Keratinocyte (primary cell): ENCODE data around the gene TSR3. TPM values are rescaled to one million over a fixed set of nuclear protein-coding genes. Genes with fewer than 3 reads are reported as not detected.

Experiments
- DNase-seq: peaks from one replicate; pipeline ENCODE4 v3.0.0-alpha.2; 2011; ENCODE audit warnings: low read depth, missing footprints, low spot score
- FAIRE-seq: peaks from 2 replicates; lab custom pipeline; 2011; peaks lifted over from hg19 to GRCh38; lab: Jason Lieb, UNC
- H2AFZ ChIP-seq: 2 replicates; pipeline ENCODE4 v1.6.0; 2012; ENCODE audit warnings: low read length, control low read depth, inconsistent platforms; ENCODE audit not compliant: control insufficient read depth
- H3K27ac ChIP-seq: 2 replicates; pipeline ENCODE4 v1.5.1; 2011; ENCODE audit warnings: low read length; ENCODE audit not compliant: control insufficient read depth, insufficient read depth
- H3K27me3 ChIP-seq: 3 replicates; pipeline ENCODE4 v1.6.0; 2011; ENCODE audit warnings: low read length; ENCODE audit not compliant: control insufficient read depth, insufficient read depth; ENCODE audit errors: extremely low read depth
- H3K36me3 ChIP-seq, 2 experiments: 2 replicates in 1 of 2; 3 replicates in 1 of 2; pipeline ENCODE4 v1.5.1; 2011; ENCODE audit warnings: low read length in 2 of 2, mild to moderate bottlenecking in 1 of 2; ENCODE audit not compliant: control insufficient read depth in 2 of 2, insufficient read depth in 2 of 2; ENCODE audit errors: extremely low read depth in 1 of 2
- H3K4me1 ChIP-seq: 3 replicates; pipeline ENCODE4 v1.5.1; 2011; ENCODE audit warnings: low read length; ENCODE audit not compliant: control insufficient read depth, insufficient read depth; ENCODE audit errors: extremely low read depth
- H3K4me2 ChIP-seq: 3 replicates; pipeline ENCODE4 v1.6.0; 2011; ENCODE audit warnings: low read depth, low read length; ENCODE audit not compliant: control insufficient read depth, insufficient read depth; ENCODE audit errors: extremely low read depth
- H3K4me3 ChIP-seq, 3 experiments: fragments of 200-600 bp in 1 of 3; sonication (generic) in 1 of 3; 2 replicates in 2 of 3; 3 replicates in 1 of 3; pipeline ENCODE4 v1.5.1; 2011 to 2016; ENCODE audit warnings: low read length in 3 of 3, mild to moderate bottlenecking in 3 of 3, control low read depth in 2 of 3, inconsistent platforms in 1 of 3, low read depth in 1 of 3, mixed read lengths in 1 of 3, mixed run types in 1 of 3, moderate library complexity in 1 of 3; ENCODE audit not compliant: control insufficient read depth in 2 of 3, insufficient read depth in 2 of 3; ENCODE audit errors: extremely low read depth in 1 of 3
- H3K79me2 ChIP-seq: 2 replicates; pipeline ENCODE4 v1.6.0; 2012; ENCODE audit warnings: low read length; ENCODE audit not compliant: control insufficient read depth, insufficient read depth
- H3K9ac ChIP-seq: 3 replicates; pipeline ENCODE4 v1.6.0; 2011; ENCODE audit warnings: low read length; ENCODE audit not compliant: control insufficient read depth, insufficient read depth; ENCODE audit errors: extremely low read depth
- H3K9me1 ChIP-seq: 3 replicates; pipeline ENCODE4 v1.6.0; 2011; ENCODE audit warnings: low read length; ENCODE audit not compliant: control insufficient read depth, insufficient read depth; ENCODE audit errors: extremely low read depth
- H3K9me3 ChIP-seq: 2 replicates; pipeline ENCODE4 v1.5.1; 2012; ENCODE audit warnings: low read depth, low read length; ENCODE audit not compliant: control insufficient read depth
- H4K20me1 ChIP-seq: 3 replicates; pipeline ENCODE4 v1.6.0; 2011; ENCODE audit warnings: low read length; ENCODE audit not compliant: control insufficient read depth, insufficient read depth; ENCODE audit errors: extremely low read depth
- EZH2 ChIP-seq: IDR thresholded peaks from one replicate; pipeline ENCODE4 v1.6.1; 2012; ENCODE audit warnings: inconsistent platforms, mild to moderate bottlenecking, low read length, moderate library complexity
- dilution Hi-C: fragments of 300-500 bp; cut with MboI; formaldehyde crosslinking; loops from one replicate; pipeline ENCODE4 v1.7.0; 2020; ENCODE audit warnings: low sequenced_read_pairs; ENCODE audit not compliant: extremely low pct_ligation_motif_present
- polyA plus RNA-seq, 5 experiments: library from polyadenylated mRNA; depleted of rRNA in 3 of 5; stranded (reverse) in 3 of 5; stranded (forward) in 1 of 5; unstranded in 1 of 5; fragments of >200 nt; gene quantifications; 1 replicate in 1 of 5; 2 replicates in 3 of 5; 3 replicates in 1 of 5; pipeline versions ENCODE4 v1.2.1 to v1.2.3, GENCODE V29; 2011 to 2012; ENCODE audit warnings: missing spikeins in 2 of 5, low read depth in 1 of 5, low replicate concordance in 1 of 5
- TF ChIP-seq, protein P1 (sequence below), 3 experiments: IDR thresholded peaks in 1 of 3; conservative IDR thresholded peaks in 1 of 3; optimal IDR thresholded peaks in 1 of 3; 2 replicates in 2 of 3; 3 replicates in 1 of 3; pipeline versions ENCODE3 to v1.5.1; 2011; ENCODE audit warnings: low read length in 3 of 3, mild to moderate bottlenecking in 3 of 3, moderate library complexity in 2 of 3, control low read depth in 1 of 3, inconsistent platforms in 1 of 3; ENCODE audit not compliant: insufficient read depth in 2 of 3; ENCODE audit errors: extremely low read depth in 1 of 3

TSR3 gene
- polyA plus RNA-seq, 1 donor (not counting 4 experiments of a cell fraction or from before 2014, with no cell fraction given), result 33.0 TPM

DNA sequence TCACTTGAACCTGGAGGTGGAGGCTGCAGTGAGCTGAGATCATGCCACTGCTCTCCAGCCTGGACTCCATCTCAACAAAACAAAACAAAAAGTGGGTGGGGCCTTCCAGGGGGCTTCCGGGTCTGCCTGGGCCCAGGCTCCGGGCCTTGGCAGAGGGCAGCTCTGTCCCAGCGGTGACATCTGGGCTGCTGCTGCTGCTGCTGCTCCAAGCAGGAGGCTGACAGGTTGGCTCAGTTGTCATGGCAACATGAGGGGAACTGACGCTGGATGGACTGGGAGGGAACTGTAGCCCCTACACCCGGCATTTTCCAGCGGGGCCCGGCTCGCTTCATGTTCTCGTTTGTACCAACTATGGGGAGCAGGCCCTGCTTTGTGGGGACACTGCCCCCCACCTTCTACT, 14.2 kb downstream of the TSR3 start:
- no peak overlapping the region for H3K4me3 ChIP-seq
- FAIRE-seq, result no peak
- H3K27me3 ChIP-seq, result peaks cover 65% of the 10 kb centered on the region

DNA sequence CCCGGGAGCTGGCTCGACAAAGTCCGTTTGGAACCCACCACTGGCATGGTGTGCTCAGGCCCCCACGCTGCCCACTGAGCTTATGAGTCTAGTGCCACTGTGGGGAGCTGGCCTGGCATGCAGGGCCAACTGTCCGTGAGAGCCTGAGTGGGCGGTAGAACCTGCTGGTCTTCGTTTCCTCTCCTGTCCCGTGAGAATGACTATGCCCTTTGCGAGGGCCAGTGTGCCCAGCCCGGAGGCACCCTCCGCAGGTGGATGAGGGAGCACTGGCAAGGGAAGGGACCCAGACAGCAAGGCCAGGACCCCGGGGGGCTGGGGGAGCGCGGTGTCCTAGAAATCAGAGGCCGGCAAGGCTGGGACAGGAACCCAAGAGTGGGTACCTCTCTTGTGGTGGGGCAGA, 15.1 kb downstream of the TSR3 start:
- H3K4me3 ChIP-seq, result no peak overlapping the region
- dilution Hi-C loops, result no loop called here
- no peak overlapping the region for H3K27ac ChIP-seq
- DNase-seq (no peak), FAIRE-seq (no peak)
- H3K9me1 ChIP-seq, result no peaks in the 10 kb centered on the region
- H3K9me3 ChIP-seq, result no peaks in the 10 kb centered on the region
- peaks cover 5% of the 10 kb centered on the region for H4K20me1 ChIP-seq
- no peak overlapping the region for H2AFZ ChIP-seq
- no peaks in the 10 kb centered on the region for H3K36me3 ChIP-seq
- no peak overlapping the region for H3K9ac ChIP-seq
- no peak overlapping the region for H3K4me2 ChIP-seq
- no peaks in the 10 kb centered on the region for H3K4me1 ChIP-seq
- peaks cover 68% of the 10 kb centered on the region for H3K27me3 ChIP-seq
- TF ChIP-seq, protein P1, sequence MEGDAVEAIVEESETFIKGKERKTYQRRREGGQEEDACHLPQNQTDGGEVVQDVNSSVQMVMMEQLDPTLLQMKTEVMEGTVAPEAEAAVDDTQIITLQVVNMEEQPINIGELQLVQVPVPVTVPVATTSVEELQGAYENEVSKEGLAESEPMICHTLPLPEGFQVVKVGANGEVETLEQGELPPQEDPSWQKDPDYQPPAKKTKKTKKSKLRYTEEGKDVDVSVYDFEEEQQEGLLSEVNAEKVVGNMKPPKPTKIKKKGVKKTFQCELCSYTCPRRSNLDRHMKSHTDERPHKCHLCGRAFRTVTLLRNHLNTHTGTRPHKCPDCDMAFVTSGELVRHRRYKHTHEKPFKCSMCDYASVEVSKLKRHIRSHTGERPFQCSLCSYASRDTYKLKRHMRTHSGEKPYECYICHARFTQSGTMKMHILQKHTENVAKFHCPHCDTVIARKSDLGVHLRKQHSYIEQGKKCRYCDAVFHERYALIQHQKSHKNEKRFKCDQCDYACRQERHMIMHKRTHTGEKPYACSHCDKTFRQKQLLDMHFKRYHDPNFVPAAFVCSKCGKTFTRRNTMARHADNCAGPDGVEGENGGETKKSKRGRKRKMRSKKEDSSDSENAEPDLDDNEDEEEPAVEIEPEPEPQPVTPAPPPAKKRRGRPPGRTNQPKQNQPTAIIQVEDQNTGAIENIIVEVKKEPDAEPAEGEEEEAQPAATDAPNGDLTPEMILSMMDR (optimal IDR thresholded peaks at IDR 0.05 in 1 of 3, IDR thresholded peaks at IDR 0.05 in 1 of 3, conservative IDR thresholded peaks at IDR 0.05 in 1 of 3; ENCODE audit: extremely low read depth in 1 of 3, insufficient read depth in 2 of 3, low read length in 3 of 3), result no peak
- TF ChIP-seq EZH2, result no peak
- H3K79me2 ChIP-seq, result no peaks in the 10 kb centered on the region

More for the DNA sequence above, 14.2 kb downstream of the TSR3 start:
- no peak for TF ChIP-seq EZH2
- TF ChIP-seq, protein P1 (optimal IDR thresholded peaks at IDR 0.05 in 1 of 3, IDR thresholded peaks at IDR 0.05 in 1 of 3, conservative IDR thresholded peaks at IDR 0.05 in 1 of 3; ENCODE audit: extremely low read depth in 1 of 3, insufficient read depth in 2 of 3, low read length in 3 of 3), result no peak
- Histone ChIP-seq H4K20me1 (peaks cover 5% of the 10 kb centered on the region), H3K79me2 (no peaks in the 10 kb centered on the region), H3K27ac (no peak overlapping the region), H3K4me1 (peaks cover 3% of the 10 kb centered on the region), H3K36me3 (no peaks in the 10 kb centered on the region), H3K9me1 (no peaks in the 10 kb centered on the region), H2AFZ (no peak overlapping the region), H3K9me3 (no peaks in the 10 kb centered on the region), H3K4me2 (no peak overlapping the region), H3K9ac (no peak overlapping the region)
- dilution Hi-C loops, result no loop called here
- no peak for DNase-seq
